ENCODE results near the gene ULK3. TPM values are rescaled to one million over a fixed set of nuclear protein-coding genes. Genes with fewer than 3 reads are reported as not detected.
A peak's percentile ranks its signal among the peaks of the same experiment; 100 is the strongest.

ULK3 gene
- total RNA-seq, 1 donor from 2014 or later, result 48.4 TPM

DNA sequence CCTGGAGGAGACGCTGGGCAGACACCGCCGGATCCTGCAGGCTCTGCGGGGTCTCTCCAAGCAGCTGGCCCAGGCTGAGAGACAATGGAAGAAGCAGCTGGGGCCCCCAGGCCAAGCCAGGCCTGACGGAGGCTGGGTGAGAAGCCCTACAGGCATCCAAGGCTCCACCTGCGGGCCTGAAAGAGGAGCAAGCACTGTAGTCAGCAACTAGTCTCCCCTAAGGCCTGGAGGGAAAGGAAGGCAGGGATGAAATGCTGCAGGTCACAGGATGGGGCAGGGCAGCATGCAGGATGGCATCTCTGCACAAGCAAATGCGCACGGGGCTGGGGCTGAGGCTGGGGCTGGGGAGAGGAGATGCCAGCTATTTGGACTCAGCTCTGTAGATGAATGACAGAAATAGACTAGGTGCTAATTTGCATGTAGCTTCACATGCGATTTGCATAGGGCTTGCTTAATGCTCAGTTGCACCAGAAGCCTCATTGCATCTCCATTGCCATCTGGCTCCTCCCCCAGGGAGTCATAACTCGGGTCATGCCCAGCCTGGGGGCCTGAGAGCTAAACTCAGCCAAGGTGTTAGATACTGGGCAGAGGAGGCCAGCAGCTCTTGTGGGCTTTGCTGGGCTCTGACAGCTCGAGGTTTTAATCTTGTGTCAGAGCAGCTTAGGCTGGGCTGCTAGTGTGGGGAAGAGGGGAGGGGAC is 21.7 kb downstream of the ULK3 start:
- H3K4me3 Mint-ChIP-seq, result no peak overlapping the region
- no peak overlapping the region for H3K27ac Mint-ChIP-seq (ENCODE audit: unreplicated experiment)
- TF ChIP-seq, protein P1, sequence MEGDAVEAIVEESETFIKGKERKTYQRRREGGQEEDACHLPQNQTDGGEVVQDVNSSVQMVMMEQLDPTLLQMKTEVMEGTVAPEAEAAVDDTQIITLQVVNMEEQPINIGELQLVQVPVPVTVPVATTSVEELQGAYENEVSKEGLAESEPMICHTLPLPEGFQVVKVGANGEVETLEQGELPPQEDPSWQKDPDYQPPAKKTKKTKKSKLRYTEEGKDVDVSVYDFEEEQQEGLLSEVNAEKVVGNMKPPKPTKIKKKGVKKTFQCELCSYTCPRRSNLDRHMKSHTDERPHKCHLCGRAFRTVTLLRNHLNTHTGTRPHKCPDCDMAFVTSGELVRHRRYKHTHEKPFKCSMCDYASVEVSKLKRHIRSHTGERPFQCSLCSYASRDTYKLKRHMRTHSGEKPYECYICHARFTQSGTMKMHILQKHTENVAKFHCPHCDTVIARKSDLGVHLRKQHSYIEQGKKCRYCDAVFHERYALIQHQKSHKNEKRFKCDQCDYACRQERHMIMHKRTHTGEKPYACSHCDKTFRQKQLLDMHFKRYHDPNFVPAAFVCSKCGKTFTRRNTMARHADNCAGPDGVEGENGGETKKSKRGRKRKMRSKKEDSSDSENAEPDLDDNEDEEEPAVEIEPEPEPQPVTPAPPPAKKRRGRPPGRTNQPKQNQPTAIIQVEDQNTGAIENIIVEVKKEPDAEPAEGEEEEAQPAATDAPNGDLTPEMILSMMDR (conservative IDR thresholded peaks at IDR 0.05), result no peak
- peaks cover 37% of the 10 kb centered on the region for H3K27me3 Mint-ChIP-seq (ENCODE audit: low read depth)
- no peaks in the 10 kb centered on the region for H3K9me3 Mint-ChIP-seq
- no peak for DNase-seq (ENCODE audit: low read depth, low spot score)
- H3K4me1 Mint-ChIP-seq, result peaks cover 16% of the 10 kb centered on the region
- H3K36me3 Mint-ChIP-seq (ENCODE audit: low read depth), result no peaks in the 10 kb centered on the region

DNA sequence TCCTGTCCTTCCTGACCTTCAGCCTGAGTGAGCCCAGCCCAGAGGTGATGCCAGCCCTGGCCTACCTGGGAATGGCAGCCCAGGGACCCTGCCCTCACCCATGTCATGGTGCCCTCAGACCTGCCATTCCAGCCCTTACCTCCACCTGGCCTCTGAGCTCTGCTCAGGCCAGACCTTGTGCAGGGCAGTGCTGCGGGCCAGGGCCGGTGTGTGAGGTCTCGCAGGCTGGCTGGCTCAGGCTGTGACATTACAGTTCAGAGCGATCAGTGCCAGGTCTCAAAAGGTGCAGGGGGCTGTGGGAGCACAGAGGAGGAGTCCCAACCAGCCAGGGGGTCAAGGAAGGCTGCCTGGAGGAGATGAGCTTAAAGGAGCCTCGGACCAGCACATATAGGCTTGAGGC is 22.9 kb downstream of the ULK3 start:
- DNase-seq (ENCODE audit: low read depth, low spot score), result no peak
- Mint-ChIP-seq H3K27ac (ENCODE audit: unreplicated experiment) (no peak overlapping the region), H3K9me3 (no peaks in the 10 kb centered on the region), H3K4me3 (no peak overlapping the region), H3K36me3 (ENCODE audit: low read depth) (no peaks in the 10 kb centered on the region), H3K27me3 (ENCODE audit: low read depth) (peaks cover 25% of the 10 kb centered on the region), H3K4me1 (peaks cover 16% of the 10 kb centered on the region)
- TF ChIP-seq, protein P1 (conservative IDR thresholded peaks at IDR 0.05), result no peak

DNA sequence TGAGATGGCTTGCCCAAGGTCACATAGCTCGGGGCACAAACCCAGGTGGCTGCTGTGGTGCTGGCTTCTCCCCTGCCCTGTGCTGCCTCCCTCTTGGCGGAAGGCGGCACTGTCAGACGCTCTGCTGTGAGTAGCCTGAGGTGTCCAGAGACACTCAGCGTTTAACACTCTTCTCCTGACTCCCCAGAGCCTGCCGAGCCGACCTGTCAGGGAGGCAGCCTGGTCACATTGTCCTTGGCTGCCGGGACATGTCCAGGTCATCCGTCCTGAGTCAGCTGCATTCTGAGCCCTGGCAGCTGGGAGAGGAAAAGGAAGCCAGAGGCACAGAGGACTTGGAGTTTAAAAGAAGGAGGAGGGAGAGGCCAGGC is 25.6 kb downstream of the ULK3 start:
- Mint-ChIP-seq H3K4me3 (no peak overlapping the region), H3K27me3 (ENCODE audit: low read depth) (peaks cover 7% of the 10 kb centered on the region), H3K27ac (ENCODE audit: unreplicated experiment) (no peak overlapping the region), H3K36me3 (ENCODE audit: low read depth) (no peaks in the 10 kb centered on the region), H3K4me1 (peaks cover 16% of the 10 kb centered on the region), H3K9me3 (no peaks in the 10 kb centered on the region)
- no peak for DNase-seq (ENCODE audit: low read depth, low spot score)
- TF ChIP-seq, protein P1 (conservative IDR thresholded peaks at IDR 0.05), result peak; percentile 54

DNA sequence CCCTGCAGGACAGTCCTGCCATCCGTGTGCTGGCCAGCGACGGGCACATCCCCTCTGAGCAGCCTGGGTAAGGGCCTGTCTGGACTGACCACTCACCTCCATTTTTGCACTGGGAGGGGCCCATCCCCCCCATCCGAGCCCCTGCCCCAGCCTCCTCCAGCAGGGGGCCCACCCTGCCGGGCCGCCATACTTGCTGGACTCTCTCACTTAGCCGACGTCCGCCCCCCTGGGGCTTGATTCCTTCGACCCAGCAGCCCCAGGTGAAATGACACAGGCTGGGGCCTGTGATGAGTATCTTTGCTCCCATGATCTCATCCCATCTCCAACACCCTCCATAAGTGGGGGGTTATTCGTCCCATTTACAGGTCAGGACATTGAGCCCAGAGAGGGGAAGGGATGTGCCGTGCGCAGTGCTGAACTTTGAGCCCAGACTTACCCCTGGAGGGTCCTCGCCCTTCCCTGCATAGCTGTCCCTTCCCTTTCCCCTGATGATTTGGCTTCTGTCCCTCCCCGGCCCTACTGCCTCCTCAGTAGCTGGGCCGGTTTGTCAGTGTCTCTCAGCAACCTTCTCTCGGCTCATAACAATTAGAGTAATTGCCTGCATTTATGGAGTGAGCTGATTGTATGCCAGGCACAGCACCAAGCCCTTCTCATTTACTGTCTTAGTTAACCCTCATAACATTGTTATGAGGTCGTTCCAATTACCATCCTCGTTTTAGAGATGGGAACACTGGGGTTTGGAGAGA is 26.2 kb downstream of the ULK3 start:
- DNase-seq (ENCODE audit: low read depth, low spot score), result no peak
- Mint-ChIP-seq H3K36me3 (ENCODE audit: low read depth) (no peaks in the 10 kb centered on the region), H3K4me1 (peaks cover 16% of the 10 kb centered on the region), H3K9me3 (no peaks in the 10 kb centered on the region), H3K27me3 (ENCODE audit: low read depth) (peaks cover 5% of the 10 kb centered on the region), H3K27ac (ENCODE audit: unreplicated experiment) (peak overlapping the region; percentile 70), H3K4me3 (no peak overlapping the region)
- TF ChIP-seq, protein P1 (conservative IDR thresholded peaks at IDR 0.05), result no peak

DNA sequence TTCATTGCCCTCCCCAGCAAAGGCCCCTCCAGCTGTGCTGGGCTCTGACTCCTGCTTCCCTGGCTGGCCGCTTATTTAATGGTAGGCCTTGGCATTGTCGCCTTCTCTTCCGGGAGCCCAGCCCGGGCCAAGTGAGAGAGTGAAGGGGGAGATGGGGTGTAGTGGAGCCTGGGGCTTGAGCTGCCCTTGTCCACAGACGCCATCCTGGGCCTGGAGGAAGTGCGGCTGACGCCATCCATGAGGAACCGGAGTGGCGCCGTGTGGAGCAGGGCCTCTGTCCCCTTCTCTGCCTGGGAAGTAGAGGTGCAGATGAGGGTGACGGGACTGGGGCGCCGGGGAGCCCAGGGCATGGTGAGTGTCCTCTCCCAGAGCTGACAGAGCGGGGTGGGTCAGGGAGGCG is 27.0 kb downstream of the ULK3 start:
- TF ChIP-seq, protein P1 (conservative IDR thresholded peaks at IDR 0.05), result no peak
- no peaks in the 10 kb centered on the region for H3K9me3 Mint-ChIP-seq
- H3K36me3 Mint-ChIP-seq (ENCODE audit: low read depth), result no peaks in the 10 kb centered on the region
- H3K4me3 Mint-ChIP-seq, result no peak overlapping the region
- no peak overlapping the region for H3K27ac Mint-ChIP-seq (ENCODE audit: unreplicated experiment)
- peaks cover 5% of the 10 kb centered on the region for H3K27me3 Mint-ChIP-seq (ENCODE audit: low read depth)
- H3K4me1 Mint-ChIP-seq, result peaks cover 12% of the 10 kb centered on the region
- DNase-seq (ENCODE audit: low read depth, low spot score), result no peak

Measured in neural crest cell (in vitro differentiated cells).